C4-2B (cell line): Measurements from ENCODE around the gene SLC6A1.

ENCODE experiments used
- H3K27ac ChIP-seq: fragments of 450-650 bp; 2 replicates; pipeline ENCODE4 v1.5.1; 2017
- ZFX ChIP-seq: fragments of 450-650 bp; IDR thresholded peaks from 2 replicates; pipeline ENCODE4 v1.6.1; 2017
- TF ChIP-seq, protein P1 (sequence below): fragments of 450-650 bp; conservative IDR thresholded peaks from 2 replicates; pipeline ENCODE4 v1.5.1; 2017; ENCODE audit warnings: mild to moderate bottlenecking

The SLC6A1 gene

GRCh38 chr3:10995871-10996270 is 3.3 kb downstream of the SLC6A1 start:
- TF ChIP-seq, protein P1, sequence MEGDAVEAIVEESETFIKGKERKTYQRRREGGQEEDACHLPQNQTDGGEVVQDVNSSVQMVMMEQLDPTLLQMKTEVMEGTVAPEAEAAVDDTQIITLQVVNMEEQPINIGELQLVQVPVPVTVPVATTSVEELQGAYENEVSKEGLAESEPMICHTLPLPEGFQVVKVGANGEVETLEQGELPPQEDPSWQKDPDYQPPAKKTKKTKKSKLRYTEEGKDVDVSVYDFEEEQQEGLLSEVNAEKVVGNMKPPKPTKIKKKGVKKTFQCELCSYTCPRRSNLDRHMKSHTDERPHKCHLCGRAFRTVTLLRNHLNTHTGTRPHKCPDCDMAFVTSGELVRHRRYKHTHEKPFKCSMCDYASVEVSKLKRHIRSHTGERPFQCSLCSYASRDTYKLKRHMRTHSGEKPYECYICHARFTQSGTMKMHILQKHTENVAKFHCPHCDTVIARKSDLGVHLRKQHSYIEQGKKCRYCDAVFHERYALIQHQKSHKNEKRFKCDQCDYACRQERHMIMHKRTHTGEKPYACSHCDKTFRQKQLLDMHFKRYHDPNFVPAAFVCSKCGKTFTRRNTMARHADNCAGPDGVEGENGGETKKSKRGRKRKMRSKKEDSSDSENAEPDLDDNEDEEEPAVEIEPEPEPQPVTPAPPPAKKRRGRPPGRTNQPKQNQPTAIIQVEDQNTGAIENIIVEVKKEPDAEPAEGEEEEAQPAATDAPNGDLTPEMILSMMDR = no peak
- TF ChIP-seq ZFX = no peak
- no peak overlapping the region for H3K27ac ChIP-seq

- no peak overlapping the region for H3K27ac ChIP-seq
- TF ChIP-seq, protein P1 = no peak
- no peak for TF ChIP-seq ZFX
Measured at GRCh38 chr3:10996345-10997013, 3.9 kb downstream of the SLC6A1 start.

GRCh38 chr3:10997196-10997595 is 4.6 kb downstream of the SLC6A1 start:
- no peak overlapping the region for H3K27ac ChIP-seq
- TF ChIP-seq, protein P1 = no peak

DNA sequence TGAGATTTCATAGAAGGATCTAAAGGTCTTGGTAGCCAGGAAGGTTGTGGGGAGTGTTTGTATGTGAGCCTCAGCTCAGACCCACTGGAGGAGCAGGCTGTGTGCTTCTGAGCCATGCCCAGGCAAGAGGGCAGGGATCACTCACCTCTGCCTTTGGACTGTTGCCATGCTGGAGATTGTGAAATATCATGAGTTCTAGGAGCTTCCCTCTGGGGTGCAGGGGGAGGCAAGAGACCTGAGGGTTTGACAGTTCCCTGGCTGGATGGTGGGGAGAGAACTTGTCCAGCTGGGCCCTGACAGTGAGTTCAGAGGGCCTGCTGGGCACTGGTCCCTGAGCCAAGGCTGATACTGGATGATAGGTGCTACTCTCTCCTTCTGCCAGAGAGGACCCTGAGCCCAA is 6.0 kb downstream of the SLC6A1 start:
- no peak overlapping the region for H3K27ac ChIP-seq
- TF ChIP-seq, protein P1 = no peak
- TF ChIP-seq ZFX = no peak

DNA sequence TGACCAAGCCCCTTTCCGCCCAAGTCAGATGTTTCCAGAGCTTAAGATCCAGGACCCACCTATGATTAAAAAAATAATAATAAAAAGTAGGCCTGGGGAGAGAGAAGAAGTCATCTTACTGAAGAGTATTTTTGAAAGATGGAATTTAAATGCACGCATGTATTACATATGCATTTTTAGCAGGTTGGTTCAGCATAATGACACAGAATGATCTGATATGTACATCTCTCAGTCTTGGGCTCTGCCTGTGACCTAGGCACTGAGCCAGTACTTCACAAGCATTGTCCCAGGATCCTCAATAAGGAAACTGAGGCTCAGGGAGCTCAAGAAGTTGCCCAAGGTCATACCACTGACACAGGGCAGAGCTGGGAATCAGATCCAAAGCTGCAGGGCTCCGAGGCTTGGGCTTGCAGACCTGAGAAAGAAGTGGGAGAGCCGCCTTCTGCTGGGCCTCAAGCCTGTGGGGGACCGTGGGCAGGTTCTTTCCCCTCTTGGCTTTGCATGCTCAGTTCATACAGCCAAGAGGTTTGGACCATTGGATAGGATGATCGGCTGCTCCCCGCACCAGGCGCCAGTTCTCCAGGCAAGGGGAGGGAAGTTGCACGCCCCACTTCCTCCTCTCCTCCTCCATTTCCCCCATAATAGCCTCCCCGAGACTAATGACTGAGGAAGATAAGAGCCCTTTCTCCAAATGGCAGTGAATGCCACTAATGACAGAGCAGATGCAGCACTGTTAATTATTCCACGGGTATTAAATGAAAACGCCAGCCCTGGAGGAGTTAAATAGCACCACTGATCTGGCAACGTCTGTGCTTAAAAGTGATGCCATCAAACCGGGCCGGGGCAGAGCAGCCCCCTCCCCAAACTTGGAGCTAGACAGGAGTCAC is 6.9 kb downstream of the SLC6A1 start:
- no peak overlapping the region for H3K27ac ChIP-seq
- no peak for TF ChIP-seq ZFX
- TF ChIP-seq, protein P1 = no peak

DNA sequence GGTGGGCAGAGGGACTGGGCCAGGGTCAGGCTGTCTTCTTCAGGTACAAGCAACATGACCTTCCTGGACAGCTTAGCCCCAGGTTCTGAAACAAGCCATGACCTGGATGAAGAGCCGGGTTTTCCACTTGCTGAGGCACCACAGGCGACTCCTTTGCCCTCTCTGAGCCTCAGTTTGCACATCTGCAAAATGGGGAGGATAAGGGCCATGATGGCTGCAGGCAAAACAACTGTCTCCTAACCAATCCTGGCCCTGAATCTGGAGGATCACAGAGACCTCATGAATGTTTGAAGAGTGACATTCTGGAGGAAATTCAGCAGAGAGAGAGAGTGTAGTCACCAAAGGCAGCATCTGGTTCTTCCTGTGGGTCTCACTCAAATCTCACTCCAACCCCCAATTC is 8.0 kb downstream of the SLC6A1 start:
- TF ChIP-seq ZFX = no peak
- TF ChIP-seq, protein P1 = no peak
- H3K27ac ChIP-seq = no peak overlapping the region

DNA sequence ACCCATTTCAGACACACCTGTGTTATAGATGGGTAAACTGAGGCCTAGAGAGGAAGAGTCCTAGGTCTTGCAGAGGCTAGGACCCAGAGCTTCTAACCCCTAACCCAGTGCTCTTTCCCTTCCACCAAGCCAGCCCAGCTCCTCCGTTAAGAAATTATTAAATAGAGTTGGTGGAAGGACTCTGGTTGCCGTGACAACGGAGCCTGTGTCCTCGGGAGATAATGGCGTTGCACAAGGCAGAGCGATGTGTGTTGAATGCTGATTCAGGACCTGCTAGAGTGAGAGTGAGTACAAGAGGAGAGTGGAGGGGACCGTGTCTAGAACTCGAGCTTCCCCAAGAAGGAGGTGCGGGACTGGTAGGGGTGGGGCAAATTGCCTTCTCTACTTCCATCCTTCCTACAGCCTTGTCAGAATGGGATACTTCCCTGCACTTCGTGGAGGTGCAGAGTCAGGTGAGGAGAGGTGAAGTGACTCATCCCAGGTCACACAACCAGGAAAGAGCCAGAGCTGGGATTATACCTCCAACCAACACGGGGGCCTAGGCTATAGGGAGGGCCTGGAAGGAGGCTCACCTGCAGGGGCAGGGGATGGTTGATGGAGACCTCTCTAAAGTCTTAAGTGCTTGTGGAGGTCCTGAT is 8.6 kb downstream of the SLC6A1 start:
- no peak for TF ChIP-seq ZFX
- TF ChIP-seq, protein P1 = no peak
- no peak overlapping the region for H3K27ac ChIP-seq
